ENCODE measurements around the gene PEX26.
A peak's percentile ranks its signal among the peaks of the same experiment; 100 is the strongest.
"Not testable (repeated sequence)": the region's sequence is repeated elsewhere in the genome, so short reads cannot be mapped to it uniquely, and the experiment has no call there.

The PEX26 gene

DNA sequence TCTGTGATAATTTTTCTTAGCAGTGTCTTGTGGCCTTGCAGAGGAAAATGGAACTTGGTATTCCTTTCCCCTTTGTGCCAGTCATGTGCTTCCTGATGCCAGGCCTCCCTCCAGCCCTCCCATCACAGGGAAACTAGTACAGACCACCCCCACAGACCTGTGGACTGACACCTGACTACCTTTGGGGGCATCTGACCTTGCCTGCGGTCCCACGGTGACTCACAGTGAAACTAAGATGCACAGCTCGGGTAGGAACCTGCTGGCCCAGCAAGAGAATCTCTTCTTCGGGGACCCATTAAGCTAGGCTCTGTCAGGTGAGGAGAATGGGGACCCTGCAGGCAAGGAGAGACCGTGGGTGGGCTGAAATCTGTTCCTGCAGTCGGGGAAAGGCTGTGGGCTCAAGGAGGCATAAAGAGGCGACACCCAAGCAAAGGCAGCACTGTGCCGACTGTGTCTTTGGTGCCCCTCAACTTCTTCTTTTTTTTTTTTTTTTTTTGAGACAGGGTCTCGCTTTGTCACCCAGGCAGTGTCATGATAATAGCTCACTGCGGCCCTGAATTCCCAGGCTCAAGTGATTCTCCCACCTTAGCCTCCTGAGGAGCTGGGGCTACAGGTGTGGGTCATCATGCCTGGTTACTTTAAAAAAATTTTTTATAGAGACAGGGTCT lies 20.8 kb upstream of the PEX26 start:
- DNase-seq (ENCODE audit: low spot score), result no peak

DNA sequence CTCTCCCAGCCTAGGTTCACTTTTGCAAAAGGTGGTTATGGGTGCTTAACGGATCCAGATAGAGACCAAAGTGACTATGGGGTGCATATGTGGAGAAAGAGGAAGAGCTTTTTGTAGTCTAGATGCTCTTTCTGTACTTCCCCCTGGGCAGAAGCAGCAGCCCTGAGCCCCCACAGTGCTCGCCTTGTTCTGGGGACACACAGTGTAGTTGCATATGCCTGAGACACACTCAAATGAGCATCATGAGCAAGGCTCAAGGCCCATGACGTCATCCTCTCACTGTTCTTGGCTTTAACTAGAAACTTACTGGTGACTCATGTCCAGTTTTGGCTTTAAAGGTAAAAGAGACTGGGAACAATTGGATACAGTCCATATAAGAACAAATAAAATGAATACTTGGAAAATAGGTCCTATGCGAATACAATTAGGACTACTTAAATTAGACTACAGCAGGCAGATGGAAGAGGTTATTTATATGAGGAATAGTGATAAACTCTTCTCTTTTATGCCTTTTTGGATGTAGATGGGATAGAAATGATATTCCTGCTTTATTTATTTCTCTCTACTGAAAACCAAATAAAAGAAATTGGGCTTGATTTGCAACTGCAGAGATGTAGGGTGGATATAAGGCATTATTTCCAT lies 20.1 kb upstream of the PEX26 start:
- no peak for DNase-seq (ENCODE audit: low spot score)

DNA sequence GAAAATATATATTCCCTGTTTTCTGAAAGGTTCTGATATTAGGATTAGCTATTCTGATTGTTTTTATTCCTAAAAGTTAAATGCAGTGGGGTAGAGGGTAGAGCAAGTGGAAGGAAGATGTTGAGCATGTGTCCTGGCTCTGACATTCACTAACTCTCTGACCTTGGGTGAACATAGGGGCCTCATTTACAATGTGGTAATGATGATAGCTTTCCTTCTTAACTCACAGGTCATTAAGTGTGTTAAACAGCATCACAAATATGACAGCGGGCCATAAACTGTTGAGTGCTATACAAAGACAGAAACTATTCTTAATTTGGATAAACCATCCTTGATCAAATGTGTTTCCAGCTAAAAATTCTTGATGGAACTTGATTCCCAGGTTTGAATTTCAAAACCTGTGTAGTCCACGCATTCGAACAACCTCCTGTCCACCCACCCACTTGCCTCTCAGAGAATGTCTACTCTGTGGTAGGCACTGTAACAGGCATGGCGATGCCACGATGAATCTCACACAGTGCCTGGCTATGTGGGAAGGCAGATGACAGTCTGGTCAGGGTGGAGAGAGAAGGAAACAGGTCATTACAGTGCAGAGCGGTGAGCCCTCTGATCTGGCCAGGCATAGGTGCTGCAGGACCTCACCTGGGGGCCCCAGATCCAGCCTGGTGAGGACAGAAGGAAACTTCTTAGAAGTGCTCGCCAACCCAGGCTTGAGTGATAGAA lies 19.3 kb upstream of the PEX26 start:
- DNase-seq (ENCODE audit: low spot score), result no peak

DNA sequence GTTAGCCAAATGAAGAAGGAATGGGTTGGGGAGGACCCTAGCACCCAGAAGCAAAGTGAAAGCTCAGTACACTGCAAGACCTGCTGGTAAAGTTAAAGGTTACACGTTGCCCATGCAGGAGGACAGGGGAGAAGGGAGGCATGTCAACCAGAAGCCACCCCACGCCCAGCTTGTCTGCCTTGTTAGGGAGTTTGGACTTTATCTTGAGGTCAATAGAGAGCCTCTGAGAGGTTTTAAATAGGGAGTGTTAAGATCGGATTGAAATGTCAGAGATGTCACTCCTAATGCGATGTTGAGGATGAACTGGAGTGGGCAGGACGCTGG lies 18.7 kb upstream of the PEX26 start:
- DNase-seq (ENCODE audit: low spot score), result no peak

DNA sequence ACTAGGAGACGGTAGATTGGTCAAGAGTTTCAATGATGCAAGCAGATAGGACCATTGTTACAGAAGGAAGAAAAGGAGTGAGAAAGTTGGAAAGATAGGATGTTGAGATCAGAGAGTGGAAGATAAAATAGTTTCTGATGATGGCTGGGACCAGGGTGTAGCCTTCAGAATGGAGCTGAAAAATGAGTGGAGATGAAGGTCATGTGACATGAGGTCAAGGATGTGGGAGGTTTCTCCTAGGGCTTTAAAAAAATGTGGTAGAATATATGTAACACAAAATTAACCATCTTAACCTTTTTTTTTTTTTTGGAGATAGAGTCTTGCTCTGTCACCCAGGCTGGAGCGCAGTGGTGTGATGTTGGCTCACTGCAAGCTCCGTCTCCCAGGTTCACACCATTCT lies 18.3 kb upstream of the PEX26 start:
- no peak for DNase-seq (ENCODE audit: low spot score)

DNA sequence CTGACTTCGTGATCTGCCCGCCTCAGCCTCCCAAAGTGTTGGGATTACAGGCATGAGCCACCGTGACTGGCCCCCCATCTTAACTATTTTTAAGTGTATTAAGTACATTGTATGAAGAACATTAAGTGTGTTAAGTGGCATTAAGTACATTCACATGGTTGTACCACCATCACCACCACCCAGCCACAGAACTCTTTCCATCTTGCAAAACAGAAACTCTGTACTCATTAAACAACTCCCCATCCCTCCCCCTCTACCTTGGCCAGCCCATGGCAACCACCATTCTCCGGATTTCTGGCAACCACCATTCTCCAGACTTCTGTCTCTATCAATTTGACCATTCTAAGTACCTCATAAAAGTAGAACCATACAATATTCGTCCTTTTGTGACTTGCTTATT lies 17.8 kb upstream of the PEX26 start:
- DNase-seq (ENCODE audit: low spot score), result no peak

DNA sequence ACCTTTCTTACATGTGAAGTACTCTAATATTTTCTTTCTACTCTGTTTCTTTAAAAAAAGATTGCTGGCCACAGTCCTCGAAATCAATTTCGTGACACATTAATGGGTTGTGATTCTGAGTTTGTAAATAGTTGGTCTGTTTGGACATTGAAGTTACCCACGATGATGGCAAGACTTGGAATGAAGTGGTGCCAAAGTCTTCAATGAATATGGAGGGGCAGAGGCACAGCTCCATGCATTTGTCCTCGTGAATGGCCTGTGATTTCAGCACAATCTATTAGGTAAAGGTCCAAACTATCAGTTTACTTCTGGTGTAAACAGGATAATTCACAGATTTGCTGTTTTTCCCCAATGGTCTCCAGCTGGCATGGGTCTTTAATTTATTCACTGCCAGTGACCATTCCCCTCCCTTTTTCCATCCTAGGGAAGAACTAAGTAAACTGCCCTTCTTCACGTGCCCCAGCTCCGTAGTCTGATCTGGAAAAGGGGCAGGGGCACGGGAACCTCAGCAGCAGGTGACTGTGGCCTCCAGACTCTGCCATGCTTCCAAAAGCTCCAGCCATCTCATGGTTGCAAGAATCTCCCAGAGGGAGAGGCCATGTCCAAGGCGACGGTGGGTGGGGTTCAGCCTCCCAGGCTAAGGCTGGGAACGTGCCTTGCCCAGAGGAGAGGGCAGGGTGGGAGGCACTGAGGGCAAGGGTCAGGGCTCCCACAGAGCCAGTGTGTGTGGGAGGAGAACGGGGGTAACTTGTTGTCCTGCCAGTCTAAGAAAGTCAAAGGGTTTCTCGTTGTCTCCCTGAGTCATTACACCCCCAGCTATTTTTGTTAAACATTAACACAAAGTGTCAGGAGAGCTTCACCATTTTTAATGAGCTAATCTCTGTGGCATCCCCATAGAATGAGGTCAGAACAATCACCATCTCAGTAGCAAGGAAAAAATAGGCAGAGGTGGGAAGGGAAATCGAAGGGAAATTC lies 16.9 kb upstream of the PEX26 start:
- DNase-seq (ENCODE audit: low spot score), result no peak

DNA sequence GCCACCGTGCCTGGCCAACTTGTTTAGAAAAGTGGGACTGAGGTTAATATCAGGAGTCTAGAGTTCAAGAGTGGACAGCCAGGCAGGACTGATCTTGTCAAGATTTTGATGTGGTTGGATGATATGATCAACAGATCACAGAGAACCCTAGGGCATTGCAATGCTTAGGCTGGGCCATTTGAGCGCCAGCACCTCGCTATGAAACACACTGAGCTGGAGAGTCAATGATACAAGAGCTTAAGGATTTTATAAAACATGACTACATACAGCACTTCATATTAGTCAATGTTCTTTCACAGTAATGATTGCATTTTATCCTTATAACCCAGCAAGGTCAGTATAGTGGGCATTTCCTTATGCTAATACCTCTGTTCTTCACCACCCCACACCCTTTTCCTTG lies 15.4 kb upstream of the PEX26 start:
- no peak for DNase-seq (ENCODE audit: low spot score)

DNA sequence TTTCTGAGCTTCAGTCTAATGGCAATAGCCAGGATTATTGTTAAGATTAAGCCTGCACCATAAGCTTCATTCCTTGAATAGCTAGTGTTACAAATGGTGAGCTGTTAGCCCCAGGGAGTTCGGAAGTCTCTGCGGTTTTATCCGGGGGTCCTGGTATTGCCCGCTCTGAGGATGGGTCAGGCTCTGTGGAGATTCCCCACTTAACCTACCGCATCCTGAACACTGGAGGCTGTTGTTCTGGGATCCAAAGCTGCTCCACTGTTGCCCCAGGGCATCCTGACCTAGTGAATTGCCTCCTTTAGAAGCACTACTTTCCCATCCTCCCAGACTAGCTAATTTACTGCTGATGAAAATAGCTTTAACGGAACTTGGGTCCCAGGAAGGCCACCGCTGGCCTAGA lies 14.5 kb upstream of the PEX26 start:
- peak; percentile 69 for DNase-seq (ENCODE audit: low spot score)

DNA sequence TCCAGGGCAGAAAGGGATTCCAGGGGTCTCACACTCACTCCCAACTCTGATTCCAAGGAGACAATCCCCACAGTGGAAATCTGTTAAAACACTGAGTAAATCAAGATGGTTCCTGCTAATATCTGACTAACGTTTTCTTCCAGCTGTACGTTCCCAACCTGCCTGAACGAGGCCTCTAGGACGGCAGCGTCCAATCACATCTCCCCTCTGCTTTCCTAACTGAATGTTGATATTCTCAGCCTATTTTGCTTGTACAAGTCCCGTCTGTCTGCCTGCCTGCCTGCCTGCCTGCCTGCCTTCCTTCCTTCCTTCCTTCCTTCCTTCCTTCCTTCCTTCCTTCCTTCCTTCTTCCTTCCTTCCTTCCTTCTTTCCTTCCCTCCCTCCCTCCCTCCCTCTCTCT lies 14.1 kb upstream of the PEX26 start:
- not testable (repeated sequence) for DNase-seq (ENCODE audit: low spot score)

DNA sequence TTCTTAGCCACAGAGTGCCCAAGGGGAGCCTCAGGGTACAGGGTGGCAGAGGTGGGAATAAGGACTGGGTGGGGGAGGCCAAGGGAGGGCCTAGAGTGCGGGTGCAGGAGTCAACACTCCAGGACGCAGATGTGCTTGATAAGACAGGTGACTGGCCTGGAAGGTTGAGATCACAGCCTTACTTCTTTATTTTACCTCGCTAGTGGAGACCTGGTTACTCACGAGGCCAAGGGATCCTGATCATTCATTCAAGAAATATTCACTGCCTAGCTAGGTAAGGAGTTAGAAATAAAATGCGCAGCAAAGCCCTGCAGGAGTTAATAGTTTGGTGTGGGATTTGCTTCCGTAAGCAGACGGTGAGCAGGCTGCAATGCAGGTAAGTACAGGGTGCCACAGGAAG lies 13.2 kb upstream of the PEX26 start:
- no peak for DNase-seq (ENCODE audit: low spot score)

DNA sequence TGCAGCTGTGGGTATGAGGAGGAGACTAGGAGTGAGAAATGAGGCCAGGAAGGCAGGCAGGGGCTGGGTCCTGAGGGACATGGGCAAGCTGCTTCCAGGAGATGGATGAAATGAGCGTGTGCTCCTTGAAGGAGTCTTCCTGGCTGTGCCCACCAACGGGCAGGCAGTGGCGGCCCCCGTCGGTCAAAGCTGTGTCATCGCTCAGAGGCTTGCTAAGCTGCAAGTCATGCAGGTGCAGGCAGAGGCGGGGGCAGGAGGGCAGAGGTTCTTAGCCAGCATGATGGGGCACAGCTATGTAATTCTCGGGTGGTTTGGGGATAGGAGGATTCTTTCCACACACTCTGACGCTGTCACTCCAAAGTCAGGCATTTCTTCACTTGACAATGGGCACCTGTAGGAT lies 12.5 kb upstream of the PEX26 start:
- DNase-seq (ENCODE audit: low spot score), result no peak

DNA sequence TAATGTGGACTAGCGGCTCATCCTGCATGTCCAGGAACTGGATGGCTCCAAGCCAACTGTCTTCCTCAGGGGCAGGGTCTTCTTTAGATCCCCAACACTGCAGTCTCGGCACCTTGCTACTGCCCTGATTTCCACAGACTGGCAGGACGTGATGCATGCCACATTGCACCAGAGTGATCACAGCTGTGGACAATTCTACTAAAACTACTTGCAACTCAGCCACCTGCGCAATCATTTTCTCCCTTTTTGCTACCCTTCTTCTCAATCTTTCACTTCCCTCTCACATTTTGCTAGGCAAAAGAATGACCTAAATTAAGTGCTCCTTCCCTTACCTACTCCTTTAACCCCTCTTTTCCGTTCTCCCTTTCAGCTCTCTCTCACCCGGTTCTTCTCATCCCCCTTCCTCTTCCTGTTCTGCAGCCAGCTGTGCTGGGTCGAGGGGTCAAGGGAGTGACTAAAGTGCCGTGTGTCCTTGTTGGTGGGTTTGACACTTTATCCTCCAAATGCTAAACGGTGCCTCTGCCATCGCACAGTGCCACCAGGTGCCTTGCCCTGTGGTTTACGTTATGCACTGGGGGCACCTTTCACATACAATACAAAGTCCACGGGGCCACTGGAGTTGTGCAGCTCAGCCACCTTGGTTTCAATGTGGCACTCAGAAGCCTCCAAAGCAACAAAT lies 11.5 kb upstream of the PEX26 start:
- DNase-seq (ENCODE audit: low spot score), result no peak

DNA sequence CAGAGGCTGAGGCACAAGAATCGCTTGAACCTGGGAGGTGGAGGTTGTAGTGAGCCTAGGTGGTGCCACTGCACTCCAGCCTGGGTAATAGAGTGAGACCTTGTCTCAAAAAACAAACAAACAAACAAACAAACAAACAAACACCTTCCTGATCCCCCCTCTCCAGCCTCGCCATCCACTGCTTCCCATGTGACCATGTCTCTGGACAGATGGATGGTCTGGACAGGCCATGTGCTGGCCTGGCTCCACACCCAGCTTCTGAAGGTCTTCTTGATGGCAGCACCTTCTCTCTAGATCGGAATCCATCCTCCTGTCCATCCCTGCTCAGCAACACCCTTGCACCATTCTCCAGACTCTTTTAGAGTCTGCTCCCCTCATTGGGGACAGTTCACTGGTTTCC lies 10.7 kb upstream of the PEX26 start:
- no peak for DNase-seq (ENCODE audit: low spot score)

DNA sequence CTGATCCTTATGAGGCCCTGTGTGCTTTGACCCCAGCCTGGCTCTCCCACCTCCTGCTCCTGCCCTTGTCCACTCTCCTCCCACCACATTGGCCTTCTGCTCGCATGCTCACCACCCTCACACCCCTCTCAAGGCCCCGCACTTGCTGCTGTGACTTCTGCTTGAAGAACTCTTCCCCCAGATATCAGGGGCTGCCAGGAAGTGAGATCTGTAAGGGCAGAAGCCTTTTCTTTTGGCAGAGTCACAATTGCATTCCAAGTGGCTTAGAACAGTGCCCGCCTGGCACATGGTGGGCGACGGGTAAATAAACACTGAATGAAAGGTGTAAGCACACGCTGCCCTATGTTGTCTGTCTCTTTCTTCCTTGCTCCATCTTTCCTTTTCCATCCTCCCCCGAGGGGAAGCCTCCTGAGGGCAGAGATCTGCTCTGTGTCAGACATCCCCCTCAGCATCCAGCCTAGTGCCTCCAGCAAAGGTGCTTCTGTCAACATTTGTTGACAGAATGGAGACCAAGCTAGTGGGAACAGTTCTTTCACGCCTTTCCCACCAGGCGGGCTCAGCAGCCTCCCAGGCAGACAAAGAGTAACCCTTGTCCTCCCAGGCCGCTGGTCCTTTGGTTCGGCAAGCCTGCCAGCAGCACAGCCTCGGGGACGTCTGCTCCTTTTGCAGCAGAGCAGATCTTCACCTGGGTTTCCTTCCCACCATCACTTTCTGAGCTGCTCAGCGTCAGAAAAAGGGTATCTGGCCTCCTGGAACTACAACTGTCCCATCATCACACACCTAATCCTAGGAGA lies 10.0 kb upstream of the PEX26 start:
- no peak for DNase-seq (ENCODE audit: low spot score)

DNA sequence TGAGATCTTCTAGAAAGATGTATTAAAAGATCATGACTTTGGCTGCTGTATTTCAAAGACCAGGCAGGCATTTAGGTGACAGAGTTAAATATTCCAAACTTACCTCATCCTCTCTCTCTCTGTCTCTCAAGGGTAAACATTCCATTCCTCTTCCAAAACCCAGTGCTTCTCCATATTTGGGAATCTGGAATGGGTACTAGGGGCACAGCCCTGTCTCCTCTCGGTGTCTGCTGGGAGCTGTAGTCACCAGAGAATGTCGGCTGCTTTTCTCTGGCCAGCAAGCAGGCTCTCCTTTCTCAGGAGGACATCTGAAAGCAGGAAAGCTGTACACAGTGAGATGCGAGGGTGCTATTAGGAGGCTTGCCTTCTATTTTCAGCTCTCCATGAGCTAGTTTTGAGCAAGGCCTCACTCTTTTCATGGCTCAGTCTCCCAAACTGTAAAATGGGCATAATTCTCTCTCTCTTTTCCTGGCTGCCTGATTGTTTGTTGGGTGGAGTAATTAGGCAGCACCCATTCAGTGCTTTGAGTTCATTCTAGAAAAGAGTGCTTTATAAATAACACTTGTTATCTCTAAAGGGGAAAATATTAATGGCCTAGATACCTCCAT lies 9.3 kb upstream of the PEX26 start:
- DNase-seq (ENCODE audit: low spot score), result no peak

DNA sequence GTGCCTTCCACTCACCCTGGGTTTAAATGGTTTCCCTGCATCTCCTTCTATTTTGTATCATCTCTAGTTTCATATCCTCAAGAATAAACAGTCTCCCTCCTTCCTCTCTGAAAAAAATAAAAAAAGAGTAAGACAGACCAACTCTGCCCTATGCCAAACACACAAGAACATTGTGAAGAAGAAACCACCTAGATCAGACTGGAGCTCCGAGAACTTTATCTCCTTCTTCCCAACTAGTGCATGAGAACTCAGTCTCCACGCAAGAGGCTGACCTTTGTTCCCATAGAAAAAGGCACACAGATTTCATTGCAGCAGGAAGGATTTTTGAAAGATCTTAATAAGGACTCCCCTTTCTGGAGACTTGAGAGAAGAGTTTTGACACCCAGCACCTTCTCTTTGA lies 8.7 kb upstream of the PEX26 start:
- no peak for DNase-seq (ENCODE audit: low spot score)

DNA sequence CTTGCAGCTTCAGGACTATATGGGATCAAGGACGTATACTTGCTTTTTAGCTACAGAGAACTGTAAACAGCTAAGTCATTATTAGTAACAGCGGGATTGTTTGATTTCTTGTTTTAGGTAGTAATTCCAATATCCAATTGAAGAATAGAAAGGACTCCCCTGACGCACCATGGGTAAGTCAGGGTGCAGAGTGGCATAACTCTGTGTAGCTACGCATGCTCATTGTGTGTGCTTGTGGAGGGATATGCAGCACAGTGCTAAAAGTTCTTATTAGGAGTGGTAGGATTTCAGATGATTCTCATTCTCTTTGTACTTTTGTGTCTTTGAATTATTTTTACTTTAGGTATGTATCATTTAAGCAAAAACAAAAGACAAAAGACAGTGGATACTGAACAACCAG lies 7.7 kb upstream of the PEX26 start:
- DNase-seq (ENCODE audit: low spot score), result no peak

DNA sequence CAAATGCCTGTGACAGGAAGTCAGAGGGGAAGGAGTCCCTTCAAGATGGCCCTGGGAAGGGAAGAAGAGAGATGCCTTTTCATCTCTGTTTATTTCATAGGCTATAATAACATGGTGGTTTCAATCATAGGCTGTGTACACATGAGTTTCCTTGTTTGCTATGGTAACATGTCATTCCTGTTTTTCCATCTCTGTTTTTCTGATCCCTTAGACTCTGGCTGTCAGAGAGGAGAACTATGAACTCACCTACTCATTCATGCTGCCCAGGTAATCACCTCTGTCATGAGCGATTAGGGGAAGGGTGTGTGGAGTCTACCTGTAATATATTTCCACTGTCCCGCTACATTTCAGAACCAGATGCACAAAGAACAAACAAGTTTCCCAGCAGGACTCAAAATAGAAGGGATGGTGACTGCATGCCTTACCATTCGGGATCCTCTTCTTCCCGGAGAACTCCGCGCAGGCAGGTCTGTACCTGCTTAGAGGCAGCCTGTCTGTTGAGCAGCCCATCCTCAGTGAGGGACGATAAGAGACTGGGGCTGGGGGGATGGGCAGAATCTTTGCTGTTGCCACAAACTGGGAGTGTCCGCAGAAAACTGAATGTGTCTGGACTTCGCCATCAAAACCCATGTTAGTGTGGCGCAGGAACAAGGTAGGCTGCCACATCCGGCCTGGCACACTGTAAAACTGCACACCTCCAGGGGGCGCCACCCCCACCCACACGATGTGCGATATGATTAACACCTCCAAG lies 7.1 kb upstream of the PEX26 start:
- DNase-seq (ENCODE audit: low spot score), result no peak
